Stomach (tissue), 4 donors: ENCODE data around the gene SMAD4.

ENCODE experiments used
- CTCF ChIP-seq, 7 experiments: fragments of 450-650 bp in 4 of 7; fragments of 200-600 bp in 3 of 7; sonication (generic) in 3 of 7; IDR thresholded peaks; one replicate each; pipeline ENCODE4 v1.5.1; 2016 to 2019; ENCODE audit warnings: antibody characterized with exemption in 7 of 7, control low read depth in 2 of 7, mild to moderate bottlenecking in 1 of 7
- POLR2A ChIP-seq, 4 donors: fragments of 450-650 bp; IDR thresholded peaks; one replicate each; pipeline ENCODE4 v1.6.1; 2016; ENCODE audit warnings: antibody characterized with exemption in 4 of 4, control low read depth in 2 of 4, mild to moderate bottlenecking in 1 of 4, moderate library complexity in 1 of 4
- POLR2AphosphoS5 ChIP-seq, 3 donors: sonication (generic); formaldehyde crosslinking; IDR thresholded peaks; one replicate each; pipeline ENCODE4 v1.6.1; 2016; ENCODE audit warnings: antibody characterized with exemption in 3 of 3

- TF ChIP-seq POLR2AphosphoS5 (IDR thresholded peaks at IDR 0.05) = peak in 1 of 3 donors; percentile 14
- no peak for TF ChIP-seq POLR2A (IDR thresholded peaks at IDR 0.05)
- TF ChIP-seq CTCF (IDR thresholded peaks at IDR 0.05) = no peak
These were observed 677 bp upstream of the SMAD4 start for GRCh38 chr18:51029378-51029693.
